Endodermal cell (in vitro differentiated cells): ENCODE data around the gene NAGS. TPM values are rescaled to one million over a fixed set of nuclear protein-coding genes. Genes with fewer than 3 reads are reported as not detected.
A peak's percentile ranks its signal among the peaks of the same experiment; 100 is the strongest.

Source experiments
- DNase-seq: peaks from one replicate; pipeline ENCODE4 v3.0.0-alpha.2; 2017
- H3K27ac ChIP-seq: 2 replicates; pipeline ENCODE4 v1.5.1; 2013; ENCODE audit warnings: mild to moderate bottlenecking, low read depth, low read length, moderate library complexity
- H3K27me3 ChIP-seq: 2 replicates; pipeline ENCODE4 v1.6.1; 2013; ENCODE audit warnings: mild to moderate bottlenecking, low read length, moderate library complexity; ENCODE audit not compliant: insufficient read depth, control insufficient read depth, poor library complexity, severe bottlenecking
- H3K36me3 ChIP-seq: 2 replicates; pipeline ENCODE4 v1.7.0; 2013; ENCODE audit warnings: mild to moderate bottlenecking, low read length, moderate library complexity; ENCODE audit not compliant: control insufficient read depth, insufficient read depth
- H3K4me1 ChIP-seq: one replicate; pipeline ENCODE4 v1.7.0; 2013; ENCODE audit warnings: low read length; ENCODE audit not compliant: control insufficient read depth, insufficient read depth
- H3K4me3 ChIP-seq: 2 replicates; pipeline ENCODE4 v1.5.1; 2013; ENCODE audit warnings: mild to moderate bottlenecking, low read length, moderate library complexity
- H3K9ac ChIP-seq: 2 replicates; pipeline ENCODE4 v1.6.1; 2013; ENCODE audit warnings: mild to moderate bottlenecking, low read length, moderate library complexity; ENCODE audit not compliant: poor library complexity, severe bottlenecking; ENCODE audit errors: extremely low read depth
- H3K9me3 ChIP-seq: 2 replicates; pipeline ENCODE4 v1.6.1; 2013; ENCODE audit warnings: mild to moderate bottlenecking, low read length, moderate library complexity; ENCODE audit not compliant: control insufficient read depth
- H3K27ac Mint-ChIP-seq: 2 replicates; pipeline ENCODE4 v1.8.0; 2020; ENCODE audit warnings: mixed read lengths
- H3K27me3 Mint-ChIP-seq: 2 replicates; pipeline ENCODE4 v1.8.0; 2021; ENCODE audit warnings: mild to moderate bottlenecking, mixed read lengths; ENCODE audit not compliant: insufficient read depth
- H3K36me3 Mint-ChIP-seq: 2 replicates; pipeline ENCODE4 v1.8.0; 2020; ENCODE audit warnings: low read depth, mixed read lengths
- H3K4me1 Mint-ChIP-seq: 2 replicates; pipeline ENCODE4 v1.8.0; 2020; ENCODE audit warnings: mixed read lengths
- H3K4me3 Mint-ChIP-seq: 2 replicates; pipeline ENCODE4 v1.8.0; 2020; ENCODE audit warnings: mild to moderate bottlenecking, moderate library complexity, mixed read lengths
- H3K9me3 Mint-ChIP-seq: 2 replicates; pipeline ENCODE4 v1.8.0; 2020; ENCODE audit warnings: mild to moderate bottlenecking, mixed read lengths
- WGBS, 2 experiments: methylation state at CpG; one replicate each; pipeline versions ENCODE4 v1.1.5 to v1.1.7; 2013; ENCODE audit warnings: missing lambda C conversion rate in 2 of 2, mixed read lengths in 1 of 2; ENCODE audit not compliant: insufficient coverage in 1 of 2, insufficient read length in 1 of 2; 5-methylcytosine and 5-hydroxymethylcytosine counted together
- total RNA-seq, 2 donors: library from RNA; stranded (reverse); fragmentation: NEBNext Ultra II Directional in 1 of 2; extraction: Animal tissue kit (Norgen Biotek cat#: 25700) in 1 of 2; gene quantifications; 2 replicates in 1 of 2; 3 replicates in 1 of 2; pipeline ENCODE4 v1.2.1, GENCODE V29; 2021
- TF ChIP-seq, protein P1 (sequence below): fragments of 200-600 bp; sonication (generic); conservative IDR thresholded peaks from 2 replicates; pipeline ENCODE4 v1.5.0; 2021; ENCODE audit warnings: antibody characterized with exemption, mild to moderate bottlenecking

Gene NAGS
- total RNA-seq, 2 donors from 2014 or later, result 1.4 to 2.1 TPM

DNA sequence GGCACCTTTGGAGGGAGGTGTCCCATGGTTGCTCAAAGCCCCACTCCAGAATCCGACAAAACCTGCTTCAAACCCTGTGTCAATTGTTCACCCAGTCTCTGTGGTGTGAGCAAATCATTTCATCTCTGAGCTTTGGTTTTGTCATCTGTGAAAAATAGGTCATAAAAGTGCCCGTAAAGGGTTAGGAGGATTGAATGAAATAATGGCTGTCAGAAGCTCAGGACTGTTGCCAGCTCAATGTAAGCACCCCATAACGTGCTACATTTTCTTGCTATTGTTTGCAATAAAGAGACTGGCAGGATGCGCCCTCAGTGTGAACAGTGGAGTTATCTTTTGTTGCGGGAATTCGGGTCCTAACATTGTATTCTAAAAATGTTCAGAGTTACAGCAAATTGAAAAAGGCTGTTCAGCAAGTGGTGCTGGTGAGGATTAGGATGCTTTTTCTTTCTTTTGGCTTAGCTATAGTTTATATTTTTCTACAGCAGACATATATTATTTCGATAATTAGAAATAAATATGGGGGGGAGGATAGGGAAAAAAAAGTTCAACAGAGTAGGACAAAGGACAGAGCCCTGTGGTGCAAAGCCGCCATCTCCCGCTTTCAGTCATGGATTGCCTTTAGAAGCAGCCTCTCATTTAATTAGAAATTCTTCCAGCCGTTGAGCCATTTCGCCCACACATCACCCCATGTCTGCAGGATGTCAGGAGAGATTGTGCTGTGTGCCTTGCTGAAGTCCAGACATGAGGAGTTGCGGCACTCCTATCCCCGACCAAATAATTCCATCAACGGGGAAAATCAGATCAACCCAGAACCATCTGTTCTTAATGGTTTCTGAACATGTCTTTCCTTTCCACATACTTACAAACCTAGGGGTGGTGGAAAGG lies 29.8 kb upstream of the NAGS start:
- Mint-ChIP-seq H3K27ac (no peak overlapping the region), H3K4me3 (no peak overlapping the region), H3K36me3 (no peaks in the 10 kb centered on the region), H3K4me1 (no peaks in the 10 kb centered on the region), H3K9me3 (no peaks in the 10 kb centered on the region), H3K27me3 (peaks cover 41% of the 10 kb centered on the region)
- peaks cover 19% of the 10 kb centered on the region for H3K27me3 ChIP-seq
- H3K9me3 ChIP-seq, result no peaks in the 10 kb centered on the region
- no peak overlapping the region for H3K9ac ChIP-seq
- no peaks in the 10 kb centered on the region for H3K4me1 ChIP-seq
- 71 to 88% methylated on average over 6 to 14 of the region's 14 CpGs for WGBS, 2 experiments
- no peak for DNase-seq
- TF ChIP-seq, protein P1, sequence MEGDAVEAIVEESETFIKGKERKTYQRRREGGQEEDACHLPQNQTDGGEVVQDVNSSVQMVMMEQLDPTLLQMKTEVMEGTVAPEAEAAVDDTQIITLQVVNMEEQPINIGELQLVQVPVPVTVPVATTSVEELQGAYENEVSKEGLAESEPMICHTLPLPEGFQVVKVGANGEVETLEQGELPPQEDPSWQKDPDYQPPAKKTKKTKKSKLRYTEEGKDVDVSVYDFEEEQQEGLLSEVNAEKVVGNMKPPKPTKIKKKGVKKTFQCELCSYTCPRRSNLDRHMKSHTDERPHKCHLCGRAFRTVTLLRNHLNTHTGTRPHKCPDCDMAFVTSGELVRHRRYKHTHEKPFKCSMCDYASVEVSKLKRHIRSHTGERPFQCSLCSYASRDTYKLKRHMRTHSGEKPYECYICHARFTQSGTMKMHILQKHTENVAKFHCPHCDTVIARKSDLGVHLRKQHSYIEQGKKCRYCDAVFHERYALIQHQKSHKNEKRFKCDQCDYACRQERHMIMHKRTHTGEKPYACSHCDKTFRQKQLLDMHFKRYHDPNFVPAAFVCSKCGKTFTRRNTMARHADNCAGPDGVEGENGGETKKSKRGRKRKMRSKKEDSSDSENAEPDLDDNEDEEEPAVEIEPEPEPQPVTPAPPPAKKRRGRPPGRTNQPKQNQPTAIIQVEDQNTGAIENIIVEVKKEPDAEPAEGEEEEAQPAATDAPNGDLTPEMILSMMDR, result no peak
- H3K36me3 ChIP-seq, result no peaks in the 10 kb centered on the region
- no peak overlapping the region for H3K4me3 ChIP-seq
- peak overlapping the region; percentile 48 for H3K27ac ChIP-seq

- no peak overlapping the region for H3K4me3 ChIP-seq
- no peaks in the 10 kb centered on the region for H3K36me3 ChIP-seq
- Mint-ChIP-seq H3K27ac (no peak overlapping the region), H3K4me1 (no peaks in the 10 kb centered on the region), H3K36me3 (no peaks in the 10 kb centered on the region), H3K27me3 (peaks cover 46% of the 10 kb centered on the region), H3K4me3 (no peak overlapping the region), H3K9me3 (no peaks in the 10 kb centered on the region)
- no peak overlapping the region for H3K27ac ChIP-seq
- 100% methylated on average over 1 of the region's 27 CpGs; no CpG with 5 or more reads in 1 of the 2 experiments for WGBS, 2 experiments
- H3K9me3 ChIP-seq, result no peaks in the 10 kb centered on the region
- TF ChIP-seq, protein P1, result no peak
- no peak overlapping the region for H3K9ac ChIP-seq
- DNase-seq, result no peak
- H3K27me3 ChIP-seq, result peaks cover 21% of the 10 kb centered on the region
- H3K4me1 ChIP-seq, result no peaks in the 10 kb centered on the region
These were observed 28.5 kb upstream of the NAGS start for GRCh38 chr17:43975898-43976297.

DNA sequence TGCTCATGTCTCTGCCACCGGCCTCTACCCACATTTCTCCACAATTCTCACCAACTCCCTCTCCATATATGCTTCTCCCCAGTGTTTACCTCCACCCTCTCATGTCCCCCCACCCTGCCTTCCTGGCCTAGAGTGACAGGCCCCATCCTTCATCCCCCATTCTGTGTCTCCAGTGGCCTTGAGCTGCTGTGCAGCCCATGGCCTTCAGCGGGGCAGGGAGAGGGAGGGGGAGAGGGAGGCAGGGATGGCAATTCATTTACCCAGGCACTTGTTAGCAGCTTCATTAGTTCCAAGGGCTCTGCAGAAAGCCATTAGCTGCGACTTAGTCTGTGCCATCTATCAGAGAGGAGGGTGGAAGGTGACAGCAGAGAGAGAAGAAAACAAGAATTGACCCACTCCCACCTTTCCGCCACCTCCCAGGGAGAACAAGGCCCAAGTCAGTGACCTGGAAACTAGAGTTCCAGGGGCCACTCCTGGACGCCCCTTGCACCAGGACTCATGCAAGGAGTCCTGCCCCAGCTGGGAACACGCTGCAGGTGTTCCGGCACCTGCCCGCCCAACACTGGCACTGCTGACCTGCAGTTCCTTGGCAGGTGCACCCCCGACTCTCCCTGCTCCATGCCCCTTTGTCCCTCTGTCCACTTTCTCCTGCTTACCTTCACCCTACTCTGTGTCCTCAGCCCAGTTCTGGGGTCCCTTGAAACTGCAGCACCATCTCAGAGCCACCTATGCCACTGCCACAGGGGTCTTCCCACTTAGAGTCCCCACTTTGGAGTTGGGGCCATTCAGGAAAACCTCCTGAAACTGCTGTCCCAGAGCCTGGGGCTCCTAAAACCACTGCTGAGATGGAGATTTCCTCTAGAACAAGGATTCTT lies 27.2 kb upstream of the NAGS start:
- Histone ChIP-seq H3K27me3 (peaks cover 28% of the 10 kb centered on the region), H3K4me1 (no peaks in the 10 kb centered on the region), H3K9ac (no peak overlapping the region), H3K4me3 (no peak overlapping the region), H3K9me3 (no peaks in the 10 kb centered on the region), H3K36me3 (no peaks in the 10 kb centered on the region), H3K27ac (no peak overlapping the region)
- TF ChIP-seq, protein P1, result no peak
- Mint-ChIP-seq H3K9me3 (no peaks in the 10 kb centered on the region), H3K4me3 (no peak overlapping the region), H3K36me3 (no peaks in the 10 kb centered on the region), H3K27ac (no peak overlapping the region), H3K27me3 (peaks cover 56% of the 10 kb centered on the region), H3K4me1 (no peaks in the 10 kb centered on the region)
- WGBS, 2 experiments, result 73 to 76% methylated on average over 5 to 8 of the region's 9 CpGs
- DNase-seq, result no peak
